Activated CD4-positive, alpha-beta T cell treated with anti-CD3 and anti-CD28 coated beads, Interleukin-2, amount 10 ng/mL, durations not matched to agents 7 days and 5 days (primary cell): ENCODE results near the gene CPNE5. TPM values are rescaled to one million over a fixed set of nuclear protein-coding genes. Genes with fewer than 3 reads are reported as not detected.

ENCODE experiments used
- CTCF ChIA-PET: fragments of 350-600 bp; sonication (Branson Sonifier 250); formaldehyde crosslinking; loops from one replicate; lab custom pipeline; 2021; ENCODE audit warnings: antibody characterized with exemption; lab: Charles Lee
- POLR2A ChIA-PET: fragments of 350-600 bp; sonication (Branson Sonifier 250); formaldehyde crosslinking; loops from one replicate; lab custom pipeline; 2021; ENCODE audit warnings: antibody characterized with exemption; lab: Charles Lee
- DNase-seq: peaks from one replicate; pipeline ENCODE4 v3.0.0-alpha.2; 2020
- H3K27ac Mint-ChIP-seq: one replicate; pipeline ENCODE4 v1.8.0; 2021; ENCODE audit warnings: mild to moderate bottlenecking, moderate library complexity, mixed read lengths
- H3K27me3 Mint-ChIP-seq: one replicate; pipeline ENCODE4 v1.8.0; 2021; ENCODE audit warnings: mixed read lengths
- H3K36me3 Mint-ChIP-seq: one replicate; pipeline ENCODE4 v1.8.0; 2021; ENCODE audit warnings: low read depth, mixed read lengths
- H3K4me1 Mint-ChIP-seq: one replicate; pipeline ENCODE4 v1.8.0; 2021; ENCODE audit warnings: mixed read lengths
- H3K4me3 Mint-ChIP-seq: one replicate; pipeline ENCODE4 v1.8.0; 2021; ENCODE audit warnings: mild to moderate bottlenecking, moderate library complexity, mixed read lengths
- H3K9me3 Mint-ChIP-seq: one replicate; pipeline ENCODE4 v1.8.0; 2021; ENCODE audit warnings: mixed read lengths
- total RNA-seq, 2 experiments: library from RNA; stranded (reverse); gene quantifications; one replicate each; pipeline ENCODE4 v1.2.3, GENCODE V29; 2021

CPNE5 gene
- total RNA-seq, result under 1 TPM; 0.47 to 1.00 TPM

DNA sequence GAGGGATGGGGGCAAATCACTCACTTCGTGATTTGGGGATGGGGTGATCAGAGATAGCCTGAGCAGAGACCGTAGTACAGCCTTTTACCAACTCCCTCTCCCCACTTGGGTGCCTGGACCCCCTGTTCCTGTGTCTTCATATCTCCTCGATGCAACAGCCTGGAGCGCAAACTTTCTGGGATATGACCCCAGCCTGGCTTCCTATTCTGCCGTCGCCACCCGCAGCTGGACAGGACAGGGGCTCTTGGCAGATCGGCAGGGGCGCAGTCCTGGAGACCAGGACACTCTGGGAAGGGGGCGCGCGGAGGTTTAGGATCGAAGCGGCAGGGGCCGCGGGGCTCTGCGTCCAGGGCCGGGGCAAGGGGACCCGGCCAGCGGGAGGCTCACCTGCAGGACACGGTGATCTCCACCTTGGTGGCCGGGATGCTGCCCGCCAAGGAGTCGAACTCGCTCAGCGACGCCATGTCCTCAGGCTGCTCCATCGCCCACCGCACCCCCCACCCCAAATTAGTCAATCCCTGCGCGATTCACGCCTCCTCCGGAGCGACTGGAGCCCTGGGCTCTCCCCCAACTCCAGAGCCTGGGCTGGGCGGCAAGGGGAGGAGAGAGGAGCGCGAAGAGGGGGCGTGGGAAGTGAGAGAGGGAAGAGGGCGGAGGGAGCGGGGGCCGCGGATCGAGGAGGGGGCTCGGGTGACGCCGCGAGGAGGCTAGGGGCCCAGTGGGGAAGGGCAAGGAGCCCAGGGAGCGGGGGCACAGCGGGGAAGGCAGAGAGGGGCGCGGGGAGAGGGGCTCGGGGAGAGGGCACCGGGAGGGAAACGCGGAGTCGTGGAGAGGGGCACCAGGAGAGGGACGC is at the start of gene CPNE5:
CPNE5 (minus strand) TSS at position 549 of the 853 bp plus-strand sequence; CDS start at position 482, 67 bp downstream.
- CTCF ChIA-PET, result no interaction called here
- H3K4me1 Mint-ChIP-seq, result peaks cover 15% of the 10 kb centered on the region
- H3K36me3 Mint-ChIP-seq, result no peaks in the 10 kb centered on the region
- POLR2A ChIA-PET, result no interaction called here
- DNase-seq, result no peak
- peak within 1 kb of the TSS; percentile 63 for H3K4me3 Mint-ChIP-seq
- H3K27ac Mint-ChIP-seq, result no peak within 1 kb of the TSS
- peaks cover 51% of the 10 kb centered on the region for H3K27me3 Mint-ChIP-seq
- H3K9me3 Mint-ChIP-seq, result no peaks in the 10 kb centered on the region

GRCh38 chr6:36888115-36888643 is 48.9 kb upstream of the CPNE5 start:
- POLR2A ChIA-PET, result no interaction called here
- DNase-seq, result no peak
- peaks cover 22% of the 10 kb centered on the region for H3K36me3 Mint-ChIP-seq
- no peak overlapping the region for H3K4me3 Mint-ChIP-seq
- CTCF ChIA-PET, result interaction anchor here (1.1 to 5.8 kb wide), 3 partner anchors 14 to 130 kb away, joined by 4 to 77 read pairs (median 14); partner anchors contain the start of gene PPIL1
- no peaks in the 10 kb centered on the region for H3K27me3 Mint-ChIP-seq
- peaks cover 42% of the 10 kb centered on the region for H3K4me1 Mint-ChIP-seq
- H3K27ac Mint-ChIP-seq, result no peak overlapping the region
- no peaks in the 10 kb centered on the region for H3K9me3 Mint-ChIP-seq

DNA sequence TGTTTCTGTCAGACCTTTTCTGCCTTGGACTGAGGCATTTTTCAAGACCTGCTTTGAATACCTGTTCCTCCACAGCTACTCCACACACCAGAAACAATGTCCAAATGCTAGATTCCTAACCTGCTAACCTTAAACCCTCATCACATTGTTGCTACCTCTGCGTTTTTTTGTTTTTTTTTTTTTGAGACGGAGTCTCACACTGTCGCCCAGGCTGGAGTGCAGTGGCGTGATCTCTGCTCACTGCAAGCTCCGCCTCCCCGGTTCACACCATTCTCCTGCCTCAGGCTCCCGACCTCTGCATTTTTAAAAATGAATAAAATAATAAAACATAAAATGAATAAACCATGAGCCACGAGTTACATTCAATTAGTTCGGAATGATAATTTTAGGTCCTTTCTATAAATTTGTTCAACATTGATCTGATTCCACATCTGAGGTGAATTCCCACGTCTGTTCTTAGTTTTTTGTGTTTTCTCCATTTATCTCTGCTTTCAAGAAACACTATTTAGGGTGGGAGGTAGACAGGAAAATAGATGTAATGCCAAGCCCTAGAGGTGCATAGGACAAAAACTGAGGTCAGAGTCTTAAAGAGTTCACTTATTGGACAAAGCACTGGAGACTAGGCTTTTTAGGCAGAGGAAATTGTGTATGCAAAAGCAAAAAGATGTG is 47.8 kb upstream of the CPNE5 start:
- no peaks in the 10 kb centered on the region for H3K27me3 Mint-ChIP-seq
- H3K4me1 Mint-ChIP-seq, result peaks cover 42% of the 10 kb centered on the region
- POLR2A ChIA-PET, result no interaction called here
- peak overlapping the region; percentile 90 for H3K4me3 Mint-ChIP-seq
- CTCF ChIA-PET, result interaction anchor here (0.7 to 5.8 kb wide), 3 partner anchors 13 to 131 kb away, joined by 4 to 77 read pairs (median 39); partner anchors contain the start of gene PPIL1
- no peak for DNase-seq
- H3K36me3 Mint-ChIP-seq, result peaks cover 17% of the 10 kb centered on the region
- H3K9me3 Mint-ChIP-seq, result no peaks in the 10 kb centered on the region
- H3K27ac Mint-ChIP-seq, result peak overlapping the region; percentile 91

DNA sequence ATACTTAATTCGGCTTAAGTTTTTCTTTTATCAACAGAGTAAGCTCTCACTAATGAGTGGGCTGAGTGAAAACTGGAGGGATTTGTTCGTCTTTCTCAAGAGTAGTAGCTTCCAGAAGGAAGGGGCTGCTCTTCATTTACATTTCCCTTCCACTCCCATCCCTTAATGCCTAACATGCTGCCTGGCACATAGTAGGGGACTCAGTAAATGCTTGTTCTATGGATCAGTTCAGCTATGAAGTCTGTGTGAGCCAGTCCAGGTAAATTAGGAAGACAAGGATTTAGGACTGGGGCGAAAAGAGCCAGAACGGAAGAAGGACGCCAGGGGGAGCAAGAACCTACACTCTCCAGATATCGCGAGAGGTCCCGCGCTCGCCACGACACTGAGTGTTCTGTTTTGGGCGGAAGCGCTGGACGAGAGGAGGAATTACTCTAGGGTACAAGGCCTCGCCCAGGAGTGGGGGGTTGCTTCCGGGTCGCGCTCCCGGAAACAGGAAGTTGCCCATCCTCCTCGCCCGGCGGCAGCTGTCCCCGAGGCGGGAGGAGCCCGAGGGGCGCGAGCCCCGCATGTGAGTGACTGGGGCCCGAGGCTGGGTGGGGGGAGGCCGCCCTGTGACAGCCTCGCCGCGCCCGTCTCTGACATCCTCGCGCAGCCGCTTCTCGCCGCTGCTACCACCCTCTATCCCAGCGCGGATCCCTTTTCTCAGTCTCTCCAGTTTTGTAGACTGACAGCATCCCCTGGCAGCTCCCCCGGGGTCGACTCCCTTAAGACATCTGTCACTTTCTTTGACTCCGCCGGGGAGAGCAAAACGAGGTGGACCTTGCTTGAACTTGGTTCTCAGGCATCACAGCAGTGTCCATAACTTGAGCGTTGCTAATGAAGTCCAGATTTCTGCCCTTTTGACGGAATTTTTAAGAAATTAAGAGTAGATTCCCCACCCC is 46.5 kb upstream of the CPNE5 start, which contains the start of gene C6orf89:
C6orf89 (plus strand) TSS at position 492 of the 941 bp plus-strand sequence. CDS start 13,493 bp downstream, outside the sequence.
- H3K9me3 Mint-ChIP-seq, result no peaks in the 10 kb centered on the region
- H3K27ac Mint-ChIP-seq, result peak within 1 kb of the TSS; percentile 94
- POLR2A ChIA-PET, result interaction anchor here (0.5 kb wide), 1 partner anchor 285 kb away, joined by 3 read pairs; the partner anchor contains the start of gene PIM1

GRCh38 chr6:36884610-36885009 is 45.4 kb upstream of the CPNE5 start:
- Mint-ChIP-seq H3K4me3 (no peak overlapping the region), H3K27ac (no peak overlapping the region), H3K36me3 (peaks cover 9% of the 10 kb centered on the region), H3K27me3 (no peaks in the 10 kb centered on the region), H3K4me1 (peaks cover 36% of the 10 kb centered on the region), H3K9me3 (no peaks in the 10 kb centered on the region)
- no peak for DNase-seq
- ChIA-PET CTCF (interaction anchor here (0.6 to 5.8 kb wide), 13 partner anchors 11 to 418 kb away, joined by 3 to 77 read pairs (median 4); partner anchors contain the start of gene PPIL1), POLR2A (no interaction called here)

More for the DNA sequence above, 46.5 kb upstream of the CPNE5 start, which contains the start of gene C6orf89:
- CTCF ChIA-PET, result interaction anchor here (0.6 to 5.8 kb wide), 28 partner anchors 10 to 324 kb away, joined by 3 to 77 read pairs (median 4); partner anchors contain the start of genes MTCH1 and PPIL1
- Mint-ChIP-seq H3K27me3 (no peaks in the 10 kb centered on the region), H3K4me1 (peaks cover 38% of the 10 kb centered on the region), H3K4me3 (peak within 1 kb of the TSS; percentile 90), H3K36me3 (peaks cover 11% of the 10 kb centered on the region)
- peak; percentile 99 for DNase-seq

GRCh38 chr6:36875250-36875633 is 36.0 kb upstream of the CPNE5 start:
- Mint-ChIP-seq H3K27me3 (peaks cover 10% of the 10 kb centered on the region), H3K4me1 (peaks cover 55% of the 10 kb centered on the region), H3K36me3 (peaks cover 15% of the 10 kb centered on the region), H3K4me3 (peak overlapping the region; percentile 88), H3K27ac (peak overlapping the region; percentile 97), H3K9me3 (no peaks in the 10 kb centered on the region)
- no peak for DNase-seq
- CTCF ChIA-PET, result interaction anchor here (0.6 to 6.2 kb wide), 18 partner anchors 10 to 439 kb away, joined by 3 to 77 read pairs (median 4); partner anchors contain the start of gene C6orf89
- POLR2A ChIA-PET, result interaction anchor here (0.6 to 0.7 kb wide), 3 partner anchors 15 to 501 kb away, joined by 3 to 11 read pairs (median 3); no protein-coding TSS in a partner anchor

GRCh38 chr6:36874443-36875249 is 35.4 kb upstream of the CPNE5 start, which contains the start of gene PPIL1:
TSS of gene PPIL1 (minus strand) at chr6:36874803. CDS start at chr6:36874772, 31 bp downstream.
- peak within 1 kb of the TSS; percentile 97 for H3K27ac Mint-ChIP-seq
- H3K27me3 Mint-ChIP-seq, result peaks cover 10% of the 10 kb centered on the region
- POLR2A ChIA-PET, result interaction anchor here (0.6 to 0.7 kb wide), 2 partner anchors 14 to 309 kb away, joined by 3 read pairs; no protein-coding TSS in a partner anchor
- CTCF ChIA-PET, result interaction anchor here (0.6 to 6.2 kb wide), 23 partner anchors 11 to 440 kb away, joined by 3 to 77 read pairs (median 4); partner anchors contain the start of gene C6orf89
- peaks cover 19% of the 10 kb centered on the region for H3K36me3 Mint-ChIP-seq
- peaks cover 59% of the 10 kb centered on the region for H3K4me1 Mint-ChIP-seq
- H3K4me3 Mint-ChIP-seq, result peak within 1 kb of the TSS; percentile 88
- no peaks in the 10 kb centered on the region for H3K9me3 Mint-ChIP-seq
- peak; percentile 86 for DNase-seq

GRCh38 chr6:36873612-36874442 is 34.6 kb upstream of the CPNE5 start:
- Mint-ChIP-seq H3K27me3 (peaks cover 6% of the 10 kb centered on the region), H3K4me3 (peak overlapping the region; percentile 88), H3K9me3 (no peaks in the 10 kb centered on the region), H3K36me3 (peaks cover 24% of the 10 kb centered on the region), H3K27ac (peak overlapping the region; percentile 97), H3K4me1 (peaks cover 63% of the 10 kb centered on the region)
- peak; percentile 24 for DNase-seq
- ChIA-PET CTCF (interaction anchor here (0.7 to 6.2 kb wide), 16 partner anchors 10 to 204 kb away, joined by 3 to 77 read pairs (median 4); partner anchors contain the start of gene C6orf89), POLR2A (interaction anchor here (0.7 kb wide), 1 partner anchor 39 kb away, joined by 3 read pairs; no protein-coding TSS in a partner anchor)

DNA sequence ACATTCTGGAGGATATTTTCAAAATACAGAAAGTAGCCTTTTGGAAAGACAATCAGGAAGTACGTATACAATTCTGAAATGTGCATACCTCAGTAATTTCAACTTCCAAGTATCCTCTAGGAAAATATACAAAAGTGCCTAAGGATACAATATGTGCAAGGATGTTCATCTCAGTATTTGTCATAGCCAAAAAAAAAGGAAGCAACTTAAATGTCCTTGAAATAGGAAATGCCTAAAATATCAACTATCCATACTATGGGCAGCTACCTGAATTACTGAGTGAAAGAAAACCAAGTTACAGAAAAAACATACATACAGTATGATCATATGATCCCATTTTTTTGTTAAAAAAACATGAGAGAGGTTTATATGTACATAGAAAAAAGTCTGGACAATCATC is 33.9 kb upstream of the CPNE5 start:
- Mint-ChIP-seq H3K4me1 (peaks cover 67% of the 10 kb centered on the region), H3K36me3 (peaks cover 28% of the 10 kb centered on the region), H3K27ac (peak overlapping the region; percentile 97), H3K4me3 (peak overlapping the region; percentile 88), H3K27me3 (peaks cover 4% of the 10 kb centered on the region), H3K9me3 (no peaks in the 10 kb centered on the region)
- ChIA-PET CTCF (interaction anchor here (0.7 to 6.2 kb wide), 13 partner anchors 9 to 145 kb away, joined by 3 to 77 read pairs (median 4); partner anchors contain the start of gene C6orf89), POLR2A (interaction anchor here (0.7 kb wide), 1 partner anchor 40 kb away, joined by 3 read pairs; no protein-coding TSS in a partner anchor)
- no peak for DNase-seq

DNA sequence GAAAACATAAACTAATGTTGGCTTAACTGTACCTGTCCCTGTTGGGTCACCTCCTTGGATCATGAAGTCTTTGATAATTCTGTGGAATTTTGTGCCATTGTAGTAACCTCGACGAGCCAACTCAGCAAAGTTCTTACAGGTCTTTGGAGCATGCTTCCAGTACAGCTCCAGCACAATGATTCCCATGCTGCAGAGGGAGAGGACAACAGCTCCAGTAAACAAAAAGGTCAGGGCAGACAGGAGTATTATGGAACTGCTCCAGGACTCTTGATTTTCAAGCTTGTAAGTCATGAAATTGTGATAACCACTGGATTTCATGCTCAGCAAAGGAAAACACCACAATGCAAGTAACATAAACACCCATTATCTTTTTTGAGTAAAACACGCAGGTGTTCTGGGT is 32.4 kb upstream of the CPNE5 start:
- Mint-ChIP-seq H3K4me3 (no peak overlapping the region), H3K4me1 (peaks cover 78% of the 10 kb centered on the region), H3K9me3 (no peaks in the 10 kb centered on the region), H3K27me3 (no peaks in the 10 kb centered on the region), H3K27ac (no peak overlapping the region), H3K36me3 (peaks cover 41% of the 10 kb centered on the region)
- CTCF ChIA-PET, result interaction anchor here (0.5 to 6.2 kb wide), 6 partner anchors 11 to 1795 kb away, joined by 3 to 77 read pairs (median 4); partner anchors contain the start of gene C6orf89
- DNase-seq, result no peak
- POLR2A ChIA-PET, result no interaction called here
